WTC11 (cell line): ENCODE results near the gene FBXO47. TPM values are rescaled to one million over a fixed set of nuclear protein-coding genes. Genes with fewer than 3 reads are reported as not detected.
A peak's percentile ranks its signal among the peaks of the same experiment; 100 is the strongest.

Source experiments
- ATAC-seq: fragments of 200-7000 bp; cut with Tn5 transposase; 2 replicates; pipeline ENCODE4 v1.10.0; 2021; ENCODE audit warnings: mild to moderate bottlenecking, moderate library complexity
- CTCF ChIA-PET: fragments of 300-600 bp; sonication (Branson Sonifier 250); formaldehyde crosslinking; loops from one replicate; lab custom pipeline; 2021; ENCODE audit warnings: antibody characterized with exemption; lab: Charles Lee
- POLR2A ChIA-PET: fragments of 350-600 bp; sonication (Branson Sonifier 250); formaldehyde crosslinking; loops from one replicate; lab custom pipeline; 2021; ENCODE audit warnings: antibody characterized with exemption; lab: Charles Lee
- DNase-seq: peaks from one replicate; pipeline ENCODE4 v3.0.0; 2021; ENCODE audit warnings: low spot score
- H3K27ac Mint-ChIP-seq: 2 replicates; pipeline ENCODE4 v1.8.0; 2021; ENCODE audit warnings: mixed read lengths
- H3K27me3 Mint-ChIP-seq: 2 replicates; pipeline ENCODE4 v1.8.0; 2021; ENCODE audit warnings: low read depth, mild to moderate bottlenecking, moderate library complexity, mixed read lengths
- H3K36me3 Mint-ChIP-seq: 2 replicates; pipeline ENCODE4 v1.8.0; 2021; ENCODE audit warnings: mixed read lengths
- H3K4me1 Mint-ChIP-seq: 2 replicates; pipeline ENCODE4 v1.8.0; 2022; ENCODE audit warnings: mixed read lengths
- H3K4me3 Mint-ChIP-seq: 2 replicates; pipeline ENCODE4 v1.8.0; 2021; ENCODE audit warnings: mild to moderate bottlenecking, moderate library complexity, mixed read lengths
- H3K9me3 Mint-ChIP-seq: 2 replicates; pipeline ENCODE4 v1.8.0; 2021; ENCODE audit warnings: mixed read lengths
- ARID4B ChIP-seq: sonication (generic); formaldehyde crosslinking; IDR thresholded peaks from 2 replicates; pipeline ENCODE4 v1.8.0; 2023; ENCODE audit warnings: missing genetic modification reagents, mild to moderate bottlenecking, borderline replicate concordance
- CDX4 ChIP-seq: fragments of 250-450 bp; sonication (Bioruptor Pico); IDR thresholded peaks from 2 replicates; pipeline ENCODE4 v1.9.0; 2021; ENCODE audit warnings: moderate library complexity, mild to moderate bottlenecking, inconsistent platforms, borderline replicate concordance
- ELF4 ChIP-seq: sonication (generic); formaldehyde crosslinking; IDR thresholded peaks from 2 replicates; pipeline ENCODE4 v1.8.1; 2022; ENCODE audit warnings: low read depth, mild to moderate bottlenecking, moderate library complexity, missing genetic modification reagents
- GABPB1 ChIP-seq: sonication (generic); formaldehyde crosslinking; IDR thresholded peaks from 2 replicates; pipeline ENCODE4 v1.8.1; 2023; ENCODE audit warnings: mild to moderate bottlenecking, missing genetic modification reagents
- JAZF1 ChIP-seq: fragments of 250-450 bp; sonication (Bioruptor Pico); IDR thresholded peaks from 2 replicates; pipeline ENCODE4 v1.9.0; 2021; ENCODE audit warnings: moderate library complexity, mild to moderate bottlenecking, inconsistent platforms
- JUN ChIP-seq: sonication (generic); formaldehyde crosslinking; IDR thresholded peaks from 2 replicates; pipeline ENCODE4 v1.8.0; 2023; ENCODE audit warnings: mild to moderate bottlenecking, missing genetic modification reagents
- MXD4 ChIP-seq: fragments of 250-450 bp; sonication (Bioruptor Pico); IDR thresholded peaks from 2 replicates; pipeline ENCODE4 v1.8.0; 2021; ENCODE audit warnings: mild to moderate bottlenecking, moderate library complexity, borderline replicate concordance
- NFATC4 ChIP-seq: fragments of 250-450 bp; sonication (Bioruptor Pico); IDR thresholded peaks from 2 replicates; pipeline ENCODE4 v1.9.0; 2021; ENCODE audit warnings: mild to moderate bottlenecking
- NFE2L1 ChIP-seq: sonication (generic); formaldehyde crosslinking; IDR thresholded peaks from 2 replicates; pipeline ENCODE4 v1.8.1; 2023; ENCODE audit warnings: missing genetic modification reagents
- NR3C1 ChIP-seq: sonication (generic); formaldehyde crosslinking; conservative IDR thresholded peaks from 2 replicates; pipeline ENCODE4 v1.8.1; 2023; ENCODE audit warnings: low read depth, mild to moderate bottlenecking, missing genetic modification reagents
- PREB ChIP-seq: sonication (generic); formaldehyde crosslinking; IDR thresholded peaks from 2 replicates; pipeline ENCODE4 v1.8.1; 2022; ENCODE audit warnings: mild to moderate bottlenecking, missing genetic modification reagents, moderate library complexity, borderline replicate concordance
- RORB ChIP-seq: fragments of 250-450 bp; sonication (Bioruptor Pico); IDR thresholded peaks from 2 replicates; pipeline ENCODE4 v1.9.0; 2021; ENCODE audit warnings: mild to moderate bottlenecking
- SP1 ChIP-seq: sonication (generic); formaldehyde crosslinking; conservative IDR thresholded peaks from 2 replicates; pipeline ENCODE4 v1.8.1; 2022; ENCODE audit warnings: missing genetic modification reagents
- TEAD1 ChIP-seq: sonication (generic); formaldehyde crosslinking; IDR thresholded peaks from 2 replicates; pipeline ENCODE4 v1.8.0; 2022; ENCODE audit warnings: mild to moderate bottlenecking, missing genetic modification reagents
- TEAD4 ChIP-seq: sonication (generic); formaldehyde crosslinking; IDR thresholded peaks from 2 replicates; pipeline ENCODE4 v1.8.0; 2022; ENCODE audit warnings: mild to moderate bottlenecking, missing genetic modification reagents
- USF1 ChIP-seq: sonication (generic); formaldehyde crosslinking; IDR thresholded peaks from 2 replicates; pipeline ENCODE4 v1.8.0; 2022; ENCODE audit warnings: mild to moderate bottlenecking, missing genetic modification reagents
- ZMAT4 ChIP-seq: fragments of 250-450 bp; sonication (Bioruptor Pico); IDR thresholded peaks from 2 replicates; pipeline ENCODE4 v1.9.0; 2021; ENCODE audit warnings: mild to moderate bottlenecking
- ZNF219 ChIP-seq: sonication (generic); formaldehyde crosslinking; IDR thresholded peaks from 2 replicates; pipeline ENCODE4 v1.8.0; 2023; ENCODE audit warnings: missing genetic modification reagents, mild to moderate bottlenecking, borderline replicate concordance
- ZNF263 ChIP-seq: sonication (generic); formaldehyde crosslinking; IDR thresholded peaks from 2 replicates; pipeline ENCODE4 v1.8.1; 2022; ENCODE audit warnings: low read depth, mild to moderate bottlenecking, moderate library complexity, missing genetic modification reagents
- ZNF317 ChIP-seq: sonication (generic); formaldehyde crosslinking; IDR thresholded peaks from 2 replicates; pipeline ENCODE4 v1.8.1; 2023; ENCODE audit warnings: low read depth, mild to moderate bottlenecking, moderate library complexity, missing genetic modification reagents, borderline replicate concordance
- ZNF396 ChIP-seq: fragments of 250-450 bp; sonication (Bioruptor Pico); IDR thresholded peaks from 2 replicates; pipeline ENCODE4 v1.8.0; 2021; ENCODE audit warnings: mild to moderate bottlenecking, moderate library complexity, borderline replicate concordance
- ZNF416 ChIP-seq: fragments of 250-450 bp; sonication (Bioruptor Pico); IDR thresholded peaks from 2 replicates; pipeline ENCODE4 v1.9.0; 2021; ENCODE audit warnings: mild to moderate bottlenecking, inconsistent platforms
- ZNF425 ChIP-seq: fragments of 250-450 bp; sonication (Bioruptor Pico); conservative IDR thresholded peaks from 2 replicates; pipeline ENCODE4 v1.9.0; 2021; ENCODE audit warnings: mild to moderate bottlenecking
- ZNF671 ChIP-seq: fragments of 250-450 bp; sonication (Bioruptor Pico); IDR thresholded peaks from 2 replicates; pipeline ENCODE4 v1.8.0; 2021; ENCODE audit warnings: mild to moderate bottlenecking
- ZSCAN18 ChIP-seq: fragments of 250-450 bp; sonication (Bioruptor Pico); IDR thresholded peaks from 2 replicates; pipeline ENCODE4 v2.1.2; 2022; ENCODE audit warnings: mild to moderate bottlenecking, moderate library complexity
- total RNA-seq: library from RNA; stranded (reverse); gene quantifications from 3 replicates; pipeline ENCODE4 v1.2.3, GENCODE V29; 2021

The FBXO47 gene
- total RNA-seq, 1 experiment from 2014 or later: not detected

GRCh38 chr17:38916771-38917170 lies 50.4 kb downstream of the FBXO47 start:
- POLR2A ChIA-PET: no interaction called here

GRCh38 chr17:38915639-38915995 lies 51.6 kb downstream of the FBXO47 start:
- POLR2A ChIA-PET: no interaction called here
- ATAC-seq (no peak), DNase-seq (no peak)
- H3K9me3 Mint-ChIP-seq: no peaks in the 10 kb centered on the region
- no peak overlapping the region for H3K4me3 Mint-ChIP-seq
- CTCF ChIA-PET: interaction anchor here (0.6 to 2.0 kb wide), 5 partner anchors 9 to 320 kb away, joined by 3 to 6 read pairs (median 3); no protein-coding TSS in a partner anchor
- H3K27me3 Mint-ChIP-seq: no peaks in the 10 kb centered on the region
- no peak overlapping the region for H3K27ac Mint-ChIP-seq
- H3K4me1 Mint-ChIP-seq: 0 out of 2 replicates have a peak, but pooled peaks cover 3% of the 10 kb centered on the region
- peaks cover 28% of the 10 kb centered on the region for H3K36me3 Mint-ChIP-seq
- TF ChIP-seq PREB (CRISPR knock-in tag) (no peak), ZSCAN18 (CRISPR knock-in tag) (no peak), ZNF416 (CRISPR knock-in tag) (no peak), ZMAT4 (no peak), ARID4B (CRISPR knock-in tag) (no peak), NFATC4 (CRISPR knock-in tag) (no peak), TEAD4 (CRISPR knock-in tag) (no peak), ZNF317 (CRISPR knock-in tag) (no peak), ELF4 (CRISPR knock-in tag) (no peak), RORB (CRISPR knock-in tag) (no peak), JAZF1 (CRISPR knock-in tag) (no peak)

More at GRCh38 chr17:38916771-38917170, 50.4 kb downstream of the FBXO47 start:
- TF ChIP-seq SP1 (CRISPR knock-in tag) (no peak), JAZF1 (CRISPR knock-in tag) (no peak), NFE2L1 (CRISPR knock-in tag) (no peak), TEAD4 (CRISPR knock-in tag) (no peak), ZNF671 (no peak), MXD4 (no peak), NFATC4 (CRISPR knock-in tag) (no peak), JUN (CRISPR knock-in tag) (no peak), TEAD1 (CRISPR knock-in tag) (no peak), ZNF425 (CRISPR knock-in tag) (no peak), USF1 (no peak), ZMAT4 (no peak), GABPB1 (CRISPR knock-in tag) (no peak), ZNF396 (CRISPR knock-in tag) (no peak), CDX4 (CRISPR knock-in tag) (no peak), ZNF219 (no peak), ZNF263 (CRISPR knock-in tag) (no peak), NR3C1 (CRISPR knock-in tag) (no peak)
- CTCF ChIA-PET: interaction anchor here (0.5 to 2.1 kb wide), 10 partner anchors 9 to 236 kb away, joined by 3 to 9 read pairs (median 4); partner anchors contain the start of genes LASP1NB and PLXDC1
- peak overlapping the region; percentile 46 for H3K27ac Mint-ChIP-seq
- ATAC-seq: no peak
- H3K9me3 Mint-ChIP-seq: no peaks in the 10 kb centered on the region
- H3K4me1 Mint-ChIP-seq: peaks cover 3% of the 10 kb centered on the region; the same call in 1 of the 2 replicates
- no peak for DNase-seq
- H3K27me3 Mint-ChIP-seq: no peaks in the 10 kb centered on the region
- H3K36me3 Mint-ChIP-seq: peaks cover 28% of the 10 kb centered on the region
- no peak overlapping the region for H3K4me3 Mint-ChIP-seq
